Endothelial cell of hepatic sinusoid (primary cell): Measurements from ENCODE around the gene HTR4.
"Not testable (repeated sequence)": the region's sequence is repeated elsewhere in the genome, so short reads cannot be mapped to it uniquely, and the experiment has no call there.

Experiments
- in situ Hi-C: cut with HindIII; loops from 2 replicates; pipeline ENCODE4 v1.10.0; 2017; ENCODE audit warnings: low sequenced_read_pairs

Gene HTR4

DNA sequence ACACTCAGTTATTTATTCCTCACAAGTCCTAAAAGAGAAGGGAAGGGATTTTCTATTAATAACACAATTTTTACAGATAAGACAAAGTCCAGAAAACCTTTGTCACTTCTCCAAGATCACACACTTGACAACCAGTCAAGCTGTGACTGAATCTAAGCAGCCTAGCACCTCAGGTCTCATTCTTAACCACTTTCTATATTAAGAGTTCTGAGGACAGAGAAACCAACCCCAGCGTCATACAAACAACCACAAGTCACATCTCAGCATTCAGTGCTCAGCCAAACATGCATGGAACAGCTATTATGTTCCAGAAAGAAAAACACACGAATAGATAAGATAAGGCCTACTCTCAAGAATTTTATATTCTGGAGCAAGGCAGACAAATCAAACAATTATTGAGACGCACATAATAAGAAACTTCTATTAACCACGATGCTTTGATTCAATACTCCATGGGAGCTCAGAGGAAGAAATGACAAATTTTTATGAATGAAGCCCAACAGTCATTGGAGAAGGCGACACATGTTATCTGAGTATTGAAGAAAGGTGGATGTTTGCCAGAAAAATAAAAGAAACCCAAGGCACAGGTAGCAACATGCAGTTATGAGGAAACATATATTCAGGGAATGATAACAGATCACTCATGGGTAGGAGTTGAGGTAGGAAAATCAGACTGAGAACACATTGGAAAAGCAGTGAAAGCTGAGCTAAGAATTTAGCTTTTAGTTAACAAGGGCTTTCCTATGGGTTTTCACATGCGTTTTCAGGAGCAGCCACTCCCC lies 113.1 kb downstream of the HTR4 start:
- in situ Hi-C loops, result no loop called here

DNA sequence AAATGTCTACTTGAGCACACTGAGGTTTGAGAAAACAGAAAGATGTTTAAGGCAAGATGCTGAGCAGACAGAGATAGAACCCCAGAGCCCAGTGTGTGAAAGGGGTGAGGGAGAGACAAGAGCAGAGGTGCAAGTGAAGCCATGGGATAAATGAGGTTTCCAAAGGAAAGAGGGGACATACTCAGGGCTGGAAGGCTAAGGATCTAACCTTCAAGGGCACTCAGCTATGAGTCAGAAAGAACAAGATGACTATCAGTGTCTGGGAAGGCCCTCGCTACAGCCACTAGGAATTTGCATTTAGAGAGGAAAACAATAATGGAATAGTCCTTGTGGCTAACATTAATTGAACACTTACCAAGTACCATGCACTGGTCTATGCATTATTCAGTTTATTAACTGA lies 113.7 kb downstream of the HTR4 start:
- in situ Hi-C loops, result no loop called here

DNA sequence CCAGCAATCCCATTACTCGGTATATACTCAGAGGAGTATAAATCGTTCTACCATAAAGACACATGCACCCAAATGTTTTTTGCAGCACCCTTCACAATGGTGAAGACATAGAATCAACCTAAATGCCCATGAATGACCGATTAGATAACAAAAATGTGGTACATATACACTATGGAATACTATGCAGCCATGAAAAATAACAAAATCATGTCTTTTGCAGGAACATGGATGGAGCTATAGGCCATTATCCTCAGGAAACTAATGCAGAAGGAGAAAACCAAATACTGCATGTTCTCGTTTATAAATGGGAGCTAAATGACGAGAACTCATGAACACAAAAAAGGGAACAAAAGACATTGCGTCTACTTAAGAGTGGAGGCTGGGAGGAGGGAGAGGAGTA lies 114.5 kb downstream of the HTR4 start:
- in situ Hi-C loops, result no loop called here

DNA sequence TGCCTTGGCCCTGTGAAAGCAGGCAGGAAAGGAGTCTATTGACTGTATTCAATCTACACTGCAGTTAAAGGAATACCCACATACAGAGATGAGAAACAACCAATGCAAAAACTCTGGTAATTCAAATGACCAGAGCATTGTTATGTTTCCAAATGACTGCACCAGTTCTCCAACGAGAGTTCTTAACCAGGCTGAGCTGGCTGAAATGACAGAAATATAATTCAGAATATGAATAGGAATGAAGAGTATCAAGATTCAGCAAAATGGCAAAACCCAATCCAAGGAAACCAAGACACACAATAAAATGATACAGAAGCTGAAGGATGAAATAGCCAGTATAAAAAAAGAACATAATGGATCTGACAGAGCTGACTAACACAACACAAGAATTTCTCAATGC lies 119.1 kb downstream of the HTR4 start:
- in situ Hi-C loops, result no loop called here

DNA sequence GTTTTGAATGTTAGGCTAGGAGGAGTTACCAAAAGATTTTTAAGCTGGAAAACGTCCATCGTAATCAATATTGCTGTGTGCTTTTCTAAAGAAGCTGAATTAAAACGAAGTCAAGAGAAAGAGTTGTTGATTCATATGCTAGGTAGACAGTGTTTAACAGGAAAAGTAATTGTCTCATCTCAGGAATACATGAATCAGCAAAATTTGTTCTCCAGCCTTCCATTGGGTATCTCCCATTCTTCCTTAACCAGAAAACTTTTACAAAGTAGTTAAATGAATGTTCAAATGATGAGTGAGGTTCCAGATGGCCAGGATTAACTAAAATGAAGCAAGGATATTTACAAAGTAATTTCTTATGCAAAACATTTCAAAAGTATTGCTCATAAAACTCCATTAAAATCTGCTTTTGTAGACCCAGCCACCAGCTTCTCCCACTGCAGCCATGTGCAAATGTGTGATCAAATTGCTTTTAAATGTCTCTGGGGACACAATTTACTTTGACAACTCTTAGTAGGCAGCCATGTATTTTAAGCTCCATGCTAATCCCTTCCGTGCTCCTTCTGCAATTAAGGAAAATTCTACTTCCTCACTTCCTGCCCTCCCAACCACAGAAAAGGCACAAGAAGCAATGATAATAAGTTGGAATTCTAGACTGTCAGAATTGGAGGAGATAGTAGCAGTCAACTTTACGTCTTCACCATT lies 121.2 kb downstream of the HTR4 start:
- in situ Hi-C loops, result no loop called here

DNA sequence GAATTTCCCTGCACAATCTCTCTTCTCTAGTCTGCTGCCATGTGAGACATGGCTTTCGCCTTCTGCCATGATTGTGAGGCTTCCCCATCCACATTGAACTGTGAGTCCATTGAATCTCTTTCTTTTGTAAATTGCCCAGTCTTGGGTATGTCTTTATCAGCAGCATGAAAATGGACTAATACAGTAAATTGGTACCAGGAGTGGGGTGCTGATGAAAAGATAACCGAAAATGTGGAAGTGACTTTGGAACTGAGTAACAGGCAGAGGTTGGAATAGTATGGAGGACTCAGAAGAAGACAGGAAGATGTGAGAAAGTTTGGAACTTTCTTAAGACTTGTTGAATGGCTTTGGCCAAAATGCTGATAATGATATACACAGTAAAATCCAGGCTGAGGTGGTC lies 124.9 kb downstream of the HTR4 start:
- in situ Hi-C loops, result not testable (repeated sequence)

DNA sequence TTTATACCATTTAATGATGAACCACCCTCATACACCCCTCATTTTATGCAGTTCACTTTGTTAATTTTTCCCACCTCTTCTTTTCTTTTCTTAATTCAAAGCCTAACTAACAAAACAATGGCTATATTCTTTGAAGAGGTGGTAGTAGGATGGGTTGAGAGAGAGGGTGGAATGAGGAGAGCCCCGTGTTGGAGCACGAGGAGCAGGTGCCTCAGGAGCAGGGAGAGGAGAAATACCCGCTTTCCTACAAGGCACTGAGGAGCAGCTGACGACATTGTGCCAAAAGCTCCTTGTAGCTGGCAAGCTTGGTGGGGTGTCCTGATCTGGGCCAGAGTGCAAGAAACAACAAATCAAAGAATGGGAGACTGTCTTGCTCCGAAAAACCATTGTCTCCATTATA lies 129.6 kb downstream of the HTR4 start:
- in situ Hi-C loops, result no loop called here

DNA sequence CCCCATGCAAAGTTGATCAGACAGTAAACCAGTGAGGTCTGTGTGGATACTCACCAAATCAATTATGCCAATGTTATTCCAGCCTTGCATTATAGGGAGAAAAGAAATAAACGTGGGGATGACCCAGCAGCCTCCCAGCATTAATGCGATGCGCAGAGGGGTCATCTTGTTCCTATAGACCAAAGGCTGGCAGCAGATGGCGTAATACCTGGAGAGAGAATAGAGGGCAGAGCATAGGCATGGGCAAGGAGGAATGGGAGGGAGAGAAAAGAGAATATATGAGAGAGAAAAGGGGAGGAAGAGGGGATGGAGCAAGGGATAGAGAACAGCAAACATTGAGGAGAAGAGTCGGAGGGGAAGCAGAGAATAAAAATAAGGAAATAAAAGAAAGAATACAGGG lies 131.2 kb downstream of the HTR4 start:
- in situ Hi-C loops, result no loop called here

DNA sequence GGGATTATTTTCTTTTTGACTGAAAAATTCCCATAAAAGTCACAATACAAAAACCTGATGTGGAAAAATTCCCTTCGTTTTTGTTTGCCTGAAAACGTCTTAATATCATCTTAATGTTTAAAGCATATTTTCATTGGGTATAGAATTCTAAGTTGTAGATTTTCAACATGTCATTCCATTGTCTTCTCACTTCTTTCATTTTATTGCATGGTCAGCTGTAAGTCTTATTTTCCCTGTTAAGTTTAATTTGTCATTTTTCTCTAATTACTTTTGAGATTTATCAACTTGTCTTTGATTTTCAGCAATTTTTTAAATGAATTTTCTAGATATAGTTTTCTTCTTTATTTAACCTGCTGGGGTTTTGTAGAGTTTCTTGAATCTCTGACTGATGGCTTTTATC lies 138.9 kb downstream of the HTR4 start:
- in situ Hi-C loops, result no loop called here

DNA sequence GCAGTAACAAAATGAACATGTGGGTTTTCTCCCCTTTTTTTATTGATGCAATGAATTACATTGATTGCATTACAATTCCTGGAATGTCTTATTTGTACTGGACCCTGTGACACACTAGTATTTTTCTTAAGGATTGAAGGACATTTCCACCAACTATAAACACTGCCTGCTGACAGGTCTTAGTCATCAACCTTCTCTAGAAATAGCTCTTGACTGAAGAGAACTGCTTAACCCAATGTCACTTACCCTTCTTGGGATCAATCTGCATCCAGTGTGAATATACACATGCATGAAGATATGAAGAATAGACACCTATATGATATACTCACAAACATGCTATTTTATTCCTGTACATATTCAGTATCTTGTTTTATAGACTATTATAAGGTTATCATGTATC lies 140.0 kb downstream of the HTR4 start:
- in situ Hi-C loops, result no loop called here

DNA sequence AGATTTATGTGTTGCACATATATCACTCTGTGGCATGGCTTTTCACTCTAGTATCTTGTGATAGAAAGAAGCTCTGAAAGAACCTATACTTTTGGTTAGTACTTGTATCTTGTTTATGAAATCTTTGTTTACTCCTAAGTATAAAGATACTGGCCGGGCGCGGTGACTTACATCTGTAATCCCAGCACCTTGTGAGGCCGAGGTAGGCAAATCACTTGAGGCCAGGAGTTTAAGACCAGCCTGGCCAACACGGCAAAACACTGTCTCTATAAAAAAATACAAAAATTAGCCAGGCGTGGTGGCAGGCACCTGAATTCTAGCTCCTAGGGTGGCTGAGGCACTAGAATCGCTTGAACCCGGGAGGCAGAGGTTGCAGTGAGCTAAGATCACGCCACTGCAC lies 141.8 kb downstream of the HTR4 start:
- in situ Hi-C loops, result no loop called here

DNA sequence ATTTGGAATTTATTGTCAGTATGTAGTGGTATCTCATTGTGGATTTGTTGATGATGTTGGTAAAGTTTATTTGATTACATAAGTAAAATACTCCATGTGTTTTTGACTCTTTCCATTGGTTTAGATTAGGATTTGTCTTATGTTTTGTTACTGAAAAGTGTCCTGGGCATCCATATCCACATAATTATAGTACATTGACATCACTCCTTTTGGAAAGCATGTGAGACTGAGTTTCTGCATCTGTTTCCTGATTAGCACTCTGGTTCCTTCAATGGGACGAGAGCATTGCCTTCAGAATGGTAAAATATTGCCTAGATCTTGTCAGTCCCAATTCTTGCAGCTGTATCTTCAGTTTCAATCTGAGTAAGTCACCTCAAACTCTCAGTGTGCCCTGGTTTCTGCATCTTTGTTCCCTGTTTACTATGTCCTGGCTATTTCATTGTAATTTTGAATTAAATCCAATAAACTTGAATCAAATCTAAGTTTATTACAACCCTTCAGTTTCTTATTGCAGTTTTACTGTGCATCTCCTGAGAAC lies 142.4 kb downstream of the HTR4 start:
- in situ Hi-C loops, result no loop called here

DNA sequence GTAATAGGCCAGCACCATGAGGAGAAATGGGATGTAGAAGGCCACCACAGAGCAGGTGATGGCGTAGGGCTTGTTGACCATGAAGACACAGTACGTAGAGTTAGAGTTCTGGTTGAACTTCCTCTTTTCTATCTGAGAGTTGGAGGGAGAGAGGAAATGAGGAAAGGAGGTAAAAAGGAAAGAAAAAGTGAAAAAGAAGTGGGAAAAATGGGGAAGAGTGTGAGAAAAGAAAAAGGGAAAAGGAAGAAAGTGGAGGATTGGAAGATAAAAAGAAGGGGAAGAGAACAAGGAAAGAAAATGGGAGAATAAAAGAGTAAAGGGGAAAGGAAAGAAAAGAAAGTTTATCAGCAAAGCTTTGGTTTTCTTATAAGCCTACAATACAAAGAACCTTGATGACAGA lies 144.4 kb downstream of the HTR4 start:
- in situ Hi-C loops, result no loop called here

DNA sequence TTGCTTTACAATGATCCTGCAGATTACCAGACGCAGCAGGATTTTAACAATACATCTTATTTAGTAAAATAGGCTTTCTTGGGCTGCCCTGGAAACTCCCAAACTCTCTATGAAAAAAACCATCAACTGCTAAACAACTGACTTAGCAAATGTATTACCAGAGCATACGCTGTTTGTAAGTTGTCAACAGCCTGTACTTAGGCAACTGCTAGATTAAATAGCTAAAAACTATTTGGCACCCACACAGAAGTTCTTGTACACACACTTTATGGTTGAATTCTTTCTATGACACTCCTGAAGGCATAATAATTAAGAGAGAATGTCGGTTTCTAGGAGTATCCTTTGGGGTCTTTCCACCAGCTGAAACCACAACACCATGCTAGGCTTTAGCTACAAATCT lies 146.7 kb downstream of the HTR4 start:
- in situ Hi-C loops, result no loop called here

DNA sequence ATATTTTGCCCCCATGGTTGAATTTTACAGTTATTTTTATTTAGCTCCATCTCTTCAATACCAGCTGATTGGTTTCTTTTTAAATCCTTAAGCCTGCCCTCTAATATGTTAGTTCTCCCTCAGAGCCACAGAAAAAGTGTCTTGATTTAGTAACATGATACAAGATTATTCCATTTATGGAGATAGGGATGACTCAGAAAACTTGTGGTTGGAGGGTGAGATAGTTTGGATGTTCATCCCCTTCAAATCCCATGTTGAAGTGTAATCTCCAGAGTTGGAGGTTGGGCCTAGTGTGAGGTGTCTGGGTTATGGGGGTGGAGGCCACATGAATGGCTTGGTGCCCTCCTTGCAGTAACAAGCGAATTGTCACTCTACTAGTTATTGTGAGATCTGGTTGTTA lies 154.9 kb downstream of the HTR4 start:
- in situ Hi-C loops, result no loop called here

DNA sequence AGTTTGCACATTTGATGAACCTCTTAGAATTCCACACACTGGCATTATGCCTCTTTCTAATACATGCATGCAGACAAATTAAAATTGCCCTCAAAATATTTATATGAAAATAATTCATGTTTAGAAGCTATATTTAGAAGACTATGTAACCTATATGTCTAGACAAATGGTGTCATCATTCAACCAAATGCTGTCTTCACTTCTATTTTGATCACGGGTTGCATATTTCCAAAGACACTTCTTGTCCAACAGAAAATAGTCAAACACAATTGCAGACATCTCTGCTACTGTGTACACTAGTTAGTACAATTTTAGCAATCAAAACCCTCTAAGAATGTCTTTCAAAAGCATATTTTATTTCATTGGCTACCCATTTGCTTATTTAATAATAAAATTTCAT lies 156.6 kb downstream of the HTR4 start:
- in situ Hi-C loops, result no loop called here

DNA sequence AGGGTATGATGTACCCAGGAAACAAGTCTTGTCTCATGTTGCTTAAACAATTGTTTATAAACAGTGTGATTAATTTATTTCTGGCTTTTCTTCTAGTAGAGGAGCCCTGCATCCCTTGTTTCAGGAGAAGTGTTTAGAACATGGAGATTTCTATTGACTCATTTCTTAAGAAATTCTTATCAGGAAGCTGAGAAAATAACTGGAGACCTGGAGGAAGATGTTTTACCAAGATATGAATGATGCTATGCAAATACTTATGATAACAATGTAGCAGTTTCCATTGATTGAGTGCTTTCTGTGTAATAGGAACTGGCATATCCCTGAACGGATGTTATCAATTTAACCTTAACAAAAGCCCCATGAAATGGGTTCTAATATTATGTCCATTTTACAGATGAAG lies 162.0 kb downstream of the HTR4 start:
- in situ Hi-C loops, result no loop called here

DNA sequence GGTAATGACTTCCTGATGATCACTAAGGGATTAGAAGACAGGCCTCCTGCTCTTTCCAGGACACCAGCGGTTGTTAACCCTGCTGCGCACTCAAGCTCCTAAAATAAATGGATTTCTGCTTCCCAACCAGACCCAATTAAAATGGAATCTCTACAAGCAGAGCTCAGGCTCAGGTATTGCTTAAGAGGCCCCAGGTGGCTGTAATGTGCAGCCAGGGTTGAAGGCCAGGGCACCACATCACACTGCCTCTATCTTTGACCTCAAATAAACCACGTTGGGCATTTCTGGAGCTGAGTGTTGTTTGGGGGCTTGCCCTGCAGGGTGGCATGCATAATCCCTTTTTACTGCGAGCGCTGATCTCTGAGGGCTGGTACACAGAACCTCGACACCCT lies 162.5 kb downstream of the HTR4 start:
- in situ Hi-C loops, result no loop called here

DNA sequence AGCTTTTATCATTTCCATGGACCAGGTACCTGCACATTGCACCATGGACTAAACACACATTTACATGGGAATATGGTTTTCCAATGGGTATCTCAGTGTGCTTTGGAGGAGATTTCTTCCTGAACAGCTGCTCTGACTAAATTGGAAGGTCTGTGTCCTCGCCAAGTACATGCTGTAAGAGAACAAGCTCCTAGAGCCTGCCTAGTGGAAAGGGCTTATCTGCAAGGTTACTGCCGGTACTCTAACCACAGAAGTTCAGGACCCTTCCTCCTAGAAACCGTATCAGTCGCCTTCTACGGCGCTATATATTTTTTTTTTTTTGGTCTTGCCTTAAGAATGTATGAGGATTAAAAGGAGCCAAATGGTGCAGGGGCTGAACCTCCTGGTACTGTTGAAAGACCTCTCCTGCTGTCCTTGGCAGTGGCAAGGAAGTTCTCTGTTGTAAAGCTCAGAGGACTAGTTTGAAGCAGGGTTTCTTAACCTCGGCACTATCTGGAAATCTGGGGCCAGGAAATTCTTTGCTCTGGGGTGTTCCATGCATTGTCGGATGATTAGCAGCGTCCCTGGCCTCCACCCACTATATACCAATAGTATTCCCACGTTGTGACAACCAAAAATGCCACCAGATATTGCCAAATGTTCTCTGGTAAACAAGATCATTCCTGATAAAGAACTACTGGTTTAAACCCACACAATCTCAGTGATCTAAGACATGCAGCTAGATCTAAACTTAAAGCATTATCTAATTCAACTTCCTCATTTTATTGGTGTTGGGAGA lies 163.1 kb downstream of the HTR4 start:
- in situ Hi-C loops, result no loop called here

DNA sequence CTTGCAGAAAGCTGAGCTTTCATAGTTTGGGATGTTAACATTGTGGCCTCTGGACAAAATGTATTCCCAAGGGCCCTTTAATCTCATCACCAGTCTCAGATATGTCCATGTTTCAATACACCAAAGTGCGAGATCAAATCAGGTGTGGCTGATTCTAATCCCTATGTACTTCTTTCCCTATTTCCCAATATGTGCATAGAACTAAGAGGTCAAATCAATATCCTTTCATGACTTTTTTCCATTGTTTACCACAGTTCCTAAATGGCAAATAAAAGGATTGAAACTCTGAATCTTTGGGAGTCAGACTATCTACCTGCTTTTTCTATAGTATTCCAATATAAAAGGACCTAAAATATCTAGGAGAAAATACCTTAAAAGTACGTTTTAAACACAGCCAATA lies 165.6 kb downstream of the HTR4 start:
- in situ Hi-C loops, result no loop called here

DNA sequence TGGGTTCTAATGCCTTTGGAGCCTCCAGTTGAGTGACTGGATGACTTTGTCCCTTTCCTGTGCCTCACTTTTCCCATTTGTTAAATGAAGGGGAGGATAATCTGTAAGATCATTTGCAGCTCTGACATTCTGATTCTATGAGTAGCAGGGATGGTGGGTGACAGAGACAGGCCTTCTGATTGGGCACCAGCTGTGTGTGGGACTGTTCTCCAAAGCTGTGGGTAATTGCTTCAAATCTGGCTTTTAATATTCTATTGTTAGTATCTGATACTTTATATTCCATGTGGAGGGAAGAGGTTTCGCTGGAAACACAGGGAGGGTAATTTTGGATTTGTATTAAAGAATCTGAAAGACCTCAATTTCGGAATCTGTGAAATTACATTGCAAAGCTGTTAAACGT lies 167.9 kb downstream of the HTR4 start:
- in situ Hi-C loops, result no loop called here

DNA sequence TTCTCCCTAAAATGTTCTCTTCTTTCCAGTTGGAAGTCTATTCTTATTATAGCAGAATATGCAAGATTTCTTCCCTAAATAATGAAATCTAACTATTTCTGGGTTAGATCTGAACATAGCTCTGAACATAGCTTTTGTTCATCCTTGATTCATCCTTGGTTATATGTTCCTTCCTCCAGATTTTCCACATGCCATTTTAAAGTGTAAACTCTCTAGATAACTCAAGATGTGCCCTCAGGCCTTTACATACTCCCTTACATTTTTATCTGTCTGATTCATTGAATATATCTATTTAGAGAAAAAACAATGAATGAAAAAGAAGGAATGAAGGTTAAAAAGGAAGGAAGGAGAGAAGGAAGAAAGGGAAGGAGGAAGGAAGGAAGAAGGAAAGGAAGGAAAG lies 169.7 kb downstream of the HTR4 start:
- in situ Hi-C loops, result loop anchor here (5.0 kb wide), 1 partner anchor 92 kb away; no protein-coding TSS in a partner anchor
